HG02798 (cell line): ENCODE results near the gene VWA1.
"Not testable (repeated sequence)": the region's sequence is repeated elsewhere in the genome, so short reads cannot be mapped to it uniquely, and the experiment has no call there.

Source experiments
- ATAC-seq: cut with Tn5 transposase; IDR thresholded peaks from one replicate; pipeline ENCODE4 v1.9.1; 2021; ENCODE audit warnings: mild to moderate bottlenecking; ENCODE audit not compliant: unreplicated experiment, poor library complexity

VWA1 gene

DNA sequence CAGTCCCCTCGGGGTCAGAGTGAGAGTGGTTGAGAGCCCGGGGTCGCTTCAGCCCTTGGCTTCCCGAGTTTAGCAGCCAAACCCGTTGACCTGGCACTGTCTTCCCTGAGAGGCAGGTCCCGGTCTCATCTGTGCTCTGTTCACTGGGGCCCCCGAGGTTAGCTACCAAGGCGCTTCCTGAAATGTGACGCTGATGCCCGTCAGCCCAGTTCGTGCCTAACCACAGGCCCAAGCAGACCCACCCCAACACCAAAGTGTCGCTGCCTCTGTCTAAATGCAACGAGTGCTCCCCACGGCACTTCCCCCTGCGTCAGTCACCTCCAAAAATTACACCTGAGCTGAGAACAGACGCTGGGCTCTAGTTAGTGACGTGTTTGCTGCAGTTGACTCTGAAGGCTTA lies 40.5 kb downstream of the VWA1 start:
- not testable (repeated sequence) for ATAC-seq

GRCh38 chr1:1477206-1477605 lies 41.7 kb downstream of the VWA1 start:
- ATAC-seq = no peak

DNA sequence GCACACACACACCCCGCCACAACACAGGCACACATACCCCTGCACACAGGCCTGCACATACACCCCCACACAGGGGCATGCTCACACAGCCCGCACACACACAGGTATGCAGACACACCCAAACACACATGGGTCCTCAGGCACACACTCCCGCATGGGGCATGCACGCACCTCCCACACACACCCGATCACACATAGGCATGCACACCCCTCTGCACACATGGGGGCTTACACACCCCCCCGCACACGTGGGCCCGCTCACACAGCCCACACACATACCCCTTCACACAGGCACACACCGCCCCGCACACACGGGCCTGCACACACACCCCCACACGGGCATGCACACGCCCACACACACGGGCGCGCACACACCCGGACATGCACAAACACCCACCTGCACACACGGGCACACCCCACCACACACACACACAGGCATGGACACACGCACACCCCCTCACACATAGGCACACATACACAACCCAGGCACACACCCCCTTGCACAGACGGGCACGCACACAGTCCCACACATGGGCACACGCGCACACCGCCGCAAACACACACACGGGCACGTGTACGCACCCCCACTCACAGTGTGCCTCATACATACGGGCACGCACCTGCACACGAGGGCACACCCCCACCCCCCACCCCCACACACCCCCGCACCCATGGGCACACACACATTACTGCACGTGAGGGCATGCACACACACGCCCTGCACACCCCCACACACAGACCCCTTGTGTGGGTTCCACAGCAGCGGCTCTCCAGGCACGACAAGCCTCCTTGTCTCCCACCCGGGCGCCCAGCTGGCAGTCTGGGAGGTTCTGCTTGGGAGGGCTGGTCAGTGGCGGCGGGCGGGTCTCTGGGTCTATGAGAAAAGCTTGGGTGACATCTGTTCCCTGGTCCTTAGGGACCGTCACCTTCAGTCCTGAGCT lies 44.3 kb downstream of the VWA1 start:
- no peak for ATAC-seq

DNA sequence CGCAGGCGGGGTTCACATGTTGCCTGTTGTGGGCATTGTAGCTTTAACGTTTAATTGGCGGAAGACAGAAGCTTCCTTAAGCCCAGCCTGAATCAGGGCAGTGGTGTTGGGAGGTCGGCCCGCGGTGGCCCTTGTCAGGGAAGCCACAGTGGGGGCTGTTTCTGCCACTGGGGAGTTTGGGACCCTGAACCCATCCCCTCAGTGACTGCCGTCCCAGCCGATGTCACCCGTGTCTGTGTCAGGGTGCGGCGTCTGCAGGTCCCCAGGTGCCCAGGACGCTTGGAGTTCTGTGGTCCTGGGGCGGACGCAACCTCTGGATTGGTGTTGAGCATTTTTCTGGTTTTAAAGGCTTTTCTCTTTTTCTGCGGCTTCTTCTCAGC lies 45.0 kb downstream of the VWA1 start:
- not testable (repeated sequence) for ATAC-seq

DNA sequence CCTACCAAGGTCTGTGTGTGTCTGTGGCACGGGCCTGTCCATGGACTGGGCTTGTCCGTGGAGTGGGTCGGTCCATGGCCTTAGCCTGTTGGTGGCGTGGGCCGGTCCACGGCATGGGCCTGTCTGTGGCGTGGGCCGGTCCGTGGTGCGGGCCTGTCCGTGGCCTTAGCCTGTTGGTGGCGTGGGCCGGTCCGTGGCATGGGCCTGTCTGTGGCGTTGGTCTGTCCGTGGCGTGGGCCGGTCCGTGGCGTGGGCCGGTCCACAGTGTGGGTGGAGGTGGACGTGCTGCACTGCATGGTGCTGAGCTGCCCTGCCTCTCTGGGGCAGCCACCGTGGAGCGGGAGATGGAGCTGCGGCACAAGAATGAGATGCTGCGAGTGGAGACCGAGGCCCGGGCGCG lies 46.3 kb downstream of the VWA1 start:
- not testable (repeated sequence) for ATAC-seq

- no peak for ATAC-seq
Measured at GRCh38 chr1:1482856-1483255, 47.4 kb downstream of the VWA1 start.

DNA sequence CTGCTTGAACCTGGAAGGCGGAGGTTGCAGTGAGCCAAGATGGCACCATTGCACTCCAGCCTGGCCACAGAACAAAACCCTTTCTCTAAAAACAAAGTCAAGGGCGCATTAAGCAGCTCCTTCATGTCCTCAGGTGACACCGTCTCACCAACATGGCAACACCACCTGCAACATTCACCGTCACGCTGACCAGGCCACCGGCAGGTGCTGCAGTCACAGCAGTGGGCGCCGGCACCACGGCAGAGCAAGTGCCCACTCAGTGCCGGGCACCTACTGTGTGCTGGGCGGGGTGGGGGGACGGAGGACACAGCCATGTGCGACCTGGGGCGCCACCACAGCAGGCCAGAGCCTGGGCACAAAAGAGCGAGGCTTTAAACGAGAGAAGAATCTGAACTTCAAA lies 48.2 kb downstream of the VWA1 start:
- ATAC-seq = no peak

DNA sequence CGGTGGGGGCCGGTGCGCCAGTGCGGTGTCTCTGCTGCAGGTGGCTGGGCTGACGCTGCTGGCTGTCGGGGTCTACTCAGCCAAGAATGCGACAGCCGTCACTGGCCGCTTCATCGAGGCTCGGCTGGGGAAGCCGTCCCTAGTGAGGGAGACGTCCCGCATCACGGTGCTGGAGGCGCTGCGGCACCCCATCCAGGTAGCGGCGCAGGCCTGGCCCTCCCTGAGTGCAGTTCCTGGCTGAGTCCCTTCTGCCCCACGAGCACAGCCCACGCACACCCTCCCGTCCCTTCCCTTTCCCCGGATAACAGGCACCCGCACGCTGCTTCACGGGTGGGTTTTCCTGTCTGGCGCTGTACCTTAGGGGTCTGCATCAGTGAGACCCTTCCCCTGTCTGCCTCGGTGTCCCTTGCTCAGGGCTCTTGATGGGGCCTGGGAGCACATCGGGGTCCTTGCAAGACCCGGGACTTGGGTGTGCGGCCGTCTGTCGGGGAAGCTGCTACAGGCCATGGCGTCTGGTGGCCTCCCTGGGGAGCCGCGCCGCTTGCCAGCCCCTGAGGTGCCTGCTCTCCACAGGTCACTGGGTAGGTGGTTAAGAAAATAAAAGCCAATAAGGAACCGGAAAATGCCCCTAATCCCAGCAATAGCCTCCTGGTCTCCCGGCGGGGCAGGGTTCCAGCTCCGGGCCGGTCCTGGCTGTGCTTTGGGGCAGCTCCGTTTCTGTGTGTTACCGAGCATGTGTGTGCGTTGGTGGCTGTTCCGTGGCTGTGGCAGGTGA lies 49.7 kb downstream of the VWA1 start:
- ATAC-seq = not testable (repeated sequence)

GRCh38 chr1:1485755-1486317 lies 50.3 kb downstream of the VWA1 start:
- ATAC-seq = not testable (repeated sequence)

- no peak for ATAC-seq
Measured at GRCh38 chr1:1487701-1488100, 52.2 kb downstream of the VWA1 start.

DNA sequence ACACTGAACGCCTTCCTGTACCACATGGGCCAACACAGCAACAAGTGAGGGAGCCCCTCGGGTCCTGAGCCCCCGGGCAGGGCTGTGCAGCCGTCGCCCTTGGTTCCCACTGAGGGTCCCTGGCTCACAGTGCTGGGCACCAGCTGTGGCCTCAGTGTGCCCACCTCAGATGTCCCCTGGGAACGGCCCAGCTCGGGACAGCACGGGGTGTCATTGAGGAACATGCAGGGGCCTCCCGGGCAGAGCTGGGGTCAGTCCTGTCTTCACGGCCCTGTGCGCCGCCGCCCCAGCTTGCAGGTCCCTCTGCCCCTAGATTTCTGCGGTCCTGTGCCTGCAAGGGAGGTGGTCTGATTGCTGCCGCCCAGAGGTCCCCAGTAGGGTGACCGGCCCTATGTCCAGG lies 53.7 kb downstream of the VWA1 start:
- no peak for ATAC-seq

GRCh38 chr1:1489861-1490260 lies 54.4 kb downstream of the VWA1 start:
- no peak for ATAC-seq

DNA sequence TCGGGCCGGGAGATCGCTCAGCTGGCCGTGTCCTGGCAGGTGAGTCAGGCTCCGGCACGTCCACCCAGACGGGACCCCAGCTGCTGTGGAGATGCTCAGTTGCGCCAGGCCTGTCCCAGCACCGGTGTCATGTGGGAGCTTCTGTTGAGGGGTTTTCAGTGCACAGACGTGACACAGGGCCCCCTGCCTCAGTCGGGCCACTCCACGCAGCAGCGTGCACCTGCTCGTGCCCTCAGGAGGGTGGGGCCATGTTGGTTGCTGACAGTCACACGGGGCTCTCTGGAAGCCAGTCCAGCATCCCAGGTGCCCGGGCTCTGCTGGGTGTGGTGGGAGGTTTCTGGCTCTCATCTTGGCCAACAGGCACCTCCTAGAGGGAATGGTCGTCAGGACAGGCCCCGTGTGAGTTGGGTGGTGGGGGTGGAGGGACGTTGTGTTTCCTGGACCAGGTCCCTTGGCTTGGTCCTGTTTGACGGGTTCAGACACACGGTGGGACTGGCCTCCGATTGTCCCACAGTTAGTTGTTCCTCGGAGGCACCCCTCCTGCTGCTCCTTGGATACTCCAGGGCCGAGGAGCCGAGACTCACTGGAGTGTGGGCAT lies 55.2 kb downstream of the VWA1 start:
- ATAC-seq = no peak

DNA sequence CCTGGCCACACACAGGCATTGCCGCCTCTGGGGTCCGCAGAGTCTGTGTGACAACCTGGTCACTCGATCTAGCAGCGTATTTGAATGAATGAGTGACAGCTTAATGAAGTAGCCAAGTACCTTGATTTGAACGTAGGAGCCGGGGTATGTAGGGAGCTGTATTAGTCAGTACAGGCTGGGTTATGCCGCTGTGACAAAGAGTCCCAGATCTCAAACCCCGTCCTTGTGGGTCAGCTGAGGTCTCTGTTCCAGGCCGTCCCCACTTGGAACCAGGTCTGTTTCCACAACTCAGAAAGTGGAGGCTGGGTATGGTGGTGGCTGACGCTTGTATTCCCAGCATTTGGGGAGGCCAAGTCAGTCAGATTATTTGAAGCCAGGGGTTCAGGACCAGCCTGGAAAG lies 56.1 kb downstream of the VWA1 start:
- ATAC-seq = no peak
